RWPE1 (cell line): Measurements from ENCODE around the gene CENPF.

Experiments used
- CTCF ChIA-PET: fragments of 350-600 bp; sonication (Branson Sonifier 250); formaldehyde crosslinking; extraction: SDS; loops from one replicate; lab custom pipeline; 2021; lab: Yijun Ruan, JAX
- POLR2A ChIA-PET: fragments of 400-600 bp; formaldehyde crosslinking; extraction: SDS; loops from one replicate; lab custom pipeline; 2020; ENCODE audit warnings: antibody characterized with exemption; ENCODE audit not compliant: low non-redundant PET; lab: Yijun Ruan, JAX
- DNase-seq: peaks from one replicate; pipeline ENCODE4 v3.0.0; 2012; ENCODE audit warnings: low spot score
- H3K27ac ChIP-seq: fragments of 450-650 bp; 2 replicates; pipeline ENCODE4 v1.5.1; 2017
- CTCF ChIP-seq: fragments of 450-650 bp; conservative IDR thresholded peaks from 2 replicates; pipeline ENCODE4 v1.5.1; 2017; ENCODE audit warnings: low read depth, mild to moderate bottlenecking

CENPF gene

GRCh38 chr1:214635506-214635905 lies 32.5 kb downstream of the CENPF start:
- ChIA-PET POLR2A (no interaction called here), CTCF (interaction anchor here (1.7 kb wide), 1 partner anchor 10 kb away, joined by 7 read pairs; no protein-coding TSS in a partner anchor)
- no peak for TF ChIP-seq CTCF
- no peak overlapping the region for H3K27ac ChIP-seq
- no peak for DNase-seq

GRCh38 chr1:214636436-214636835 lies 33.4 kb downstream of the CENPF start:
- POLR2A ChIA-PET: no interaction called here
- CTCF ChIA-PET: interaction anchor here (0.6 to 1.7 kb wide), 4 partner anchors 9 to 876 kb away, joined by 3 to 7 read pairs (median 4); no protein-coding TSS in a partner anchor
- no peak overlapping the region for H3K27ac ChIP-seq
- TF ChIP-seq CTCF: no peak
- no peak for DNase-seq

- POLR2A ChIA-PET: no interaction called here
- CTCF ChIA-PET: interaction anchor here (0.9 to 1.0 kb wide), 2 partner anchors 10 to 13 kb away, joined by 3 to 4 read pairs; no protein-coding TSS in a partner anchor
- no peak for DNase-seq
- TF ChIP-seq CTCF: no peak
- H3K27ac ChIP-seq: no peak overlapping the region
These were observed 34.1 kb downstream of the CENPF start for GRCh38 chr1:214637125-214637524.

GRCh38 chr1:214637722-214638458 lies 34.9 kb downstream of the CENPF start:
- CTCF ChIA-PET: interaction anchor here (1.0 kb wide), 1 partner anchor 9 kb away, joined by 4 read pairs; no protein-coding TSS in a partner anchor

GRCh38 chr1:214638459-214638807 lies 35.4 kb downstream of the CENPF start:
- ChIA-PET POLR2A (no interaction called here), CTCF (no interaction called here)
- no peak overlapping the region for H3K27ac ChIP-seq
- TF ChIP-seq CTCF: no peak
- no peak for DNase-seq

More at GRCh38 chr1:214637722-214638458, 34.9 kb downstream of the CENPF start:
- POLR2A ChIA-PET: no interaction called here
- H3K27ac ChIP-seq: no peak overlapping the region
- DNase-seq: peak; percentile 30
- peak; percentile 78 for TF ChIP-seq CTCF

- no peak for TF ChIP-seq CTCF
- ChIA-PET POLR2A (no interaction called here), CTCF (no interaction called here)
- H3K27ac ChIP-seq: no peak overlapping the region
- DNase-seq: no peak
These were observed 36.0 kb downstream of the CENPF start for GRCh38 chr1:214638997-214639396.
